ENCODE results near the gene ADRA2C.

ADRA2C gene

DNA sequence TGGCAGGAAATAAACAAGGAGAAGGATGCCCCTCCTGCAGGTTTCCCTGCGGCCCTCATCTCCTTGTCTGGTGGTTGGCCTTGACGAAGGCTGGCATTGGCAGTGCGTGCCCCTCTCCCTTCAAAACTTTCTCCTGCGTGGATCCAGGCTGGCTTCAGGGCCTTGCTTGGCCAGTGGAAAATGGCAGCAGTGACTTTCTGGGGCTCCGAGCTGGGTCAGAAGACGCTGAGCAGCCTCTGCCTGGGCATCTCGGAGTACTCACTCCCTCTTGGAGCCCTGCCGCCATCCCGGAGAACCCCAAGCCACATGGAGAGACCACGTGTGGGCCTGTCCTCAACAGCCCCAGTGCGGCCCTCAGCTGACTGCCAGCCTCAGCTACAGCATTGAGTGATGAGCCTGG is 39.5 kb downstream of the ADRA2C start:
- H3K27ac ChIP-seq (ENCODE audit: low read depth, low read length, poor library complexity, severe bottlenecking): no peak overlapping the region
- H3K79me2 ChIP-seq (ENCODE audit: insufficient read depth, low read length): no peaks in the 10 kb centered on the region
- H2AFZ ChIP-seq (ENCODE audit: low read length): no peak overlapping the region
- H3K9me3 ChIP-seq (ENCODE audit: low read length): no peaks in the 10 kb centered on the region
- no peaks in the 10 kb centered on the region for H3K27me3 ChIP-seq (ENCODE audit: insufficient read depth, low read length)
- H3K9ac ChIP-seq (ENCODE audit: low read length): no peak overlapping the region
- TF ChIP-seq, protein P1, sequence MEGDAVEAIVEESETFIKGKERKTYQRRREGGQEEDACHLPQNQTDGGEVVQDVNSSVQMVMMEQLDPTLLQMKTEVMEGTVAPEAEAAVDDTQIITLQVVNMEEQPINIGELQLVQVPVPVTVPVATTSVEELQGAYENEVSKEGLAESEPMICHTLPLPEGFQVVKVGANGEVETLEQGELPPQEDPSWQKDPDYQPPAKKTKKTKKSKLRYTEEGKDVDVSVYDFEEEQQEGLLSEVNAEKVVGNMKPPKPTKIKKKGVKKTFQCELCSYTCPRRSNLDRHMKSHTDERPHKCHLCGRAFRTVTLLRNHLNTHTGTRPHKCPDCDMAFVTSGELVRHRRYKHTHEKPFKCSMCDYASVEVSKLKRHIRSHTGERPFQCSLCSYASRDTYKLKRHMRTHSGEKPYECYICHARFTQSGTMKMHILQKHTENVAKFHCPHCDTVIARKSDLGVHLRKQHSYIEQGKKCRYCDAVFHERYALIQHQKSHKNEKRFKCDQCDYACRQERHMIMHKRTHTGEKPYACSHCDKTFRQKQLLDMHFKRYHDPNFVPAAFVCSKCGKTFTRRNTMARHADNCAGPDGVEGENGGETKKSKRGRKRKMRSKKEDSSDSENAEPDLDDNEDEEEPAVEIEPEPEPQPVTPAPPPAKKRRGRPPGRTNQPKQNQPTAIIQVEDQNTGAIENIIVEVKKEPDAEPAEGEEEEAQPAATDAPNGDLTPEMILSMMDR (IDR thresholded peaks at IDR 0.05; ENCODE audit: low read length): no peak
- TF ChIP-seq EZH2 (IDR thresholded peaks at IDR 0.05; ENCODE audit: borderline replicate concordance, low read length): no peak
- H3K9me2 ChIP-seq (ENCODE audit: low read depth, low read length): no peaks in the 10 kb centered on the region
- H3K4me2 ChIP-seq (ENCODE audit: low read length): no peak overlapping the region
- H4K20me1 ChIP-seq (ENCODE audit: insufficient read depth, low read length): no peaks in the 10 kb centered on the region
- no peaks in the 10 kb centered on the region for H3K36me3 ChIP-seq (ENCODE audit: insufficient read depth, low read length)
- H3K4me1 ChIP-seq (ENCODE audit: insufficient read depth, low read length, severe bottlenecking): no peaks in the 10 kb centered on the region
- H3K4me3 ChIP-seq (ENCODE audit: low read depth, low read length, poor library complexity, severe bottlenecking): no peak overlapping the region
- H3F3A ChIP-seq (ENCODE audit: insufficient read depth, low read length): no peaks in the 10 kb centered on the region

DNA sequence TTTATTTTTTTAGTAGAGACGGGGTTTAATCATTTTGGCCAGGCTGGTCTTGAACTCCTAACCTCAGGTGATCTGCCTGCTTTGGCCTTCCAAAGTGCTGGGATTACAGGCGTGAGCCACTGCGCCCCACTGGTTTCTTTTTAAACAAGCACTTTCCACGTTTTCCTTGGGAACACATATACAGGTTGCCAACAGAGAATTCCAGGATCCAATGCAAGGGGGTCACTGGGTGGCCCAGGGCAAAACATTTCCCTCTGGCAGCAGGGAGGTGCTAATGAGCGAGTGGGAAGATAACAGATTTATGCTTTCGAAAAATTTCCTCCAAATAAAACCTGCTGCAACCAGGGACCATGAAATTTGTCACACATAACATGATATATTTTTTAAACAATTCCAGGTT is 41.1 kb downstream of the ADRA2C start:
- Histone ChIP-seq H3F3A (ENCODE audit: insufficient read depth, low read length) (no peaks in the 10 kb centered on the region), H3K27me3 (ENCODE audit: insufficient read depth, low read length) (no peaks in the 10 kb centered on the region), H4K20me1 (ENCODE audit: insufficient read depth, low read length) (no peaks in the 10 kb centered on the region), H3K4me2 (ENCODE audit: low read length) (no peak overlapping the region), H3K79me2 (ENCODE audit: insufficient read depth, low read length) (no peaks in the 10 kb centered on the region), H3K9me2 (ENCODE audit: low read depth, low read length) (no peaks in the 10 kb centered on the region), H3K36me3 (ENCODE audit: insufficient read depth, low read length) (no peaks in the 10 kb centered on the region), H3K9me3 (ENCODE audit: low read length) (no peaks in the 10 kb centered on the region), H3K4me3 (ENCODE audit: low read depth, low read length, poor library complexity, severe bottlenecking) (no peak overlapping the region), H2AFZ (ENCODE audit: low read length) (no peak overlapping the region), H3K27ac (ENCODE audit: low read depth, low read length, poor library complexity, severe bottlenecking) (no peak overlapping the region), H3K4me1 (ENCODE audit: insufficient read depth, low read length, severe bottlenecking) (no peaks in the 10 kb centered on the region), H3K9ac (ENCODE audit: low read length) (no peak overlapping the region)
- TF ChIP-seq, protein P1 (IDR thresholded peaks at IDR 0.05; ENCODE audit: low read length): no peak
- no peak for TF ChIP-seq EZH2 (IDR thresholded peaks at IDR 0.05; ENCODE audit: borderline replicate concordance, low read length)

DNA sequence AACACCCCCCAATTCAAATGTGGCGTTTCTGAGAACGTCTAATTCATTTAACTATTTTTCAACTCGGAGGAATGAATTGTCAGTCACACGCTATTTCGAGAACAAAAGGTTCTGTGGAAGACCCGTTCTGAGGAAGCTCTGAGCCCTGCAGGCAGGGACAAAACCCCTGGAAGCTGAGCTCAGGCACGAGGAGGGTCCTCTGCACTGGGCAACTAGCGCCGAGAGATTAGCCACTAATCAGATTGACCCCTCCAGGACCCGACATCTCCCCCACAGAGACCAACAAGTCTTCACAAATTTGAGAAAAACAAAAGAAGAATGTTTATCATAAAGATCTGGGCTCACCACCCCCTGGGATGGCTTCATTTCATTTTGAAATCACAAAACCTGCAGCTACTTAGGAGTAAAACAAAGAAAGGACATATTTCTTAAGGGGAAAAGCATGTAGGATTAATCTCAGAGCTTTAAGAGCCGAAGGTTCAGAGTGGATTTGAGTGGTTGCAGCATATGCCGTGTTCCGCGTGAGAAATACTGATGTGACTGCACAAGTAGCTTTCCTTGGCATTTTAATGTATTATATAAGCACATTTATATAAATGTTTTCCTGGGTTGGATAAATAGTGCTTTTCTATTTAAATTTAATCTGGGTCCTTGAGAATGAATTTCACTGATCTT is 41.8 kb downstream of the ADRA2C start:
- H3K4me3 ChIP-seq (ENCODE audit: low read depth, low read length, poor library complexity, severe bottlenecking): no peak overlapping the region
- no peak overlapping the region for H3K9ac ChIP-seq (ENCODE audit: low read length)
- H4K20me1 ChIP-seq (ENCODE audit: insufficient read depth, low read length): no peaks in the 10 kb centered on the region
- no peak overlapping the region for H3K4me2 ChIP-seq (ENCODE audit: low read length)
- H3K4me1 ChIP-seq (ENCODE audit: insufficient read depth, low read length, severe bottlenecking): no peaks in the 10 kb centered on the region
- no peak overlapping the region for H2AFZ ChIP-seq (ENCODE audit: low read length)
- H3K27me3 ChIP-seq (ENCODE audit: insufficient read depth, low read length): no peaks in the 10 kb centered on the region
- H3K9me2 ChIP-seq (ENCODE audit: low read depth, low read length): no peaks in the 10 kb centered on the region
- no peaks in the 10 kb centered on the region for H3K79me2 ChIP-seq (ENCODE audit: insufficient read depth, low read length)
- no peaks in the 10 kb centered on the region for H3K36me3 ChIP-seq (ENCODE audit: insufficient read depth, low read length)
- no peaks in the 10 kb centered on the region for H3K9me3 ChIP-seq (ENCODE audit: low read length)
- no peaks in the 10 kb centered on the region for H3F3A ChIP-seq (ENCODE audit: insufficient read depth, low read length)
- H3K27ac ChIP-seq (ENCODE audit: low read depth, low read length, poor library complexity, severe bottlenecking): no peak overlapping the region
- no peak for TF ChIP-seq EZH2 (IDR thresholded peaks at IDR 0.05; ENCODE audit: borderline replicate concordance, low read length)
- TF ChIP-seq, protein P1 (IDR thresholded peaks at IDR 0.05; ENCODE audit: low read length): no peak

Measured in OCI-LY1 (cell line).